CD14-positive monocyte (primary cell): ENCODE results near the gene ARHGEF11. TPM values are rescaled to one million over a fixed set of nuclear protein-coding genes. Genes with fewer than 3 reads are reported as not detected.

Source experiments
- DNase-seq, 3 donors: peaks; one replicate each; pipeline ENCODE4 v3.0.0-alpha.2; 2011 to 2022
- H2AFZ ChIP-seq: 2 replicates; pipeline ENCODE4 v1.6.0; 2012; ENCODE audit warnings: mild to moderate bottlenecking, low read depth, low read length, inconsistent platforms; ENCODE audit not compliant: insufficient read depth, poor library complexity, severe bottlenecking
- H3K27ac ChIP-seq, 2 donors: 1 replicate in 1 of 2; 2 replicates in 1 of 2; pipeline ENCODE4 v1.5.1; 2012 to 2013; ENCODE audit warnings: low read length in 2 of 2, control low read depth in 1 of 2, inconsistent platforms in 1 of 2, low read depth in 1 of 2, mild to moderate bottlenecking in 1 of 2
- H3K27me3 ChIP-seq, 2 donors: one replicate each; pipeline versions ENCODE4 v1.6.0 to v1.6.1; 2011 to 2013; ENCODE audit warnings: low read length in 2 of 2; ENCODE audit not compliant: control insufficient read depth in 2 of 2, insufficient read depth in 2 of 2
- H3K36me3 ChIP-seq, 2 donors: replicated peaks in 1 of 2; 1 replicate in 1 of 2; 2 replicates in 1 of 2; pipeline versions ENCODE4 v1.5.1 to v1.6.1; 2012 to 2013; ENCODE audit warnings: low read length in 2 of 2, control low read depth in 1 of 2, inconsistent platforms in 1 of 2, mild to moderate bottlenecking in 1 of 2; ENCODE audit not compliant: insufficient read depth in 2 of 2, control insufficient read depth in 1 of 2
- H3K4me1 ChIP-seq, 2 donors: 1 replicate in 1 of 2; 2 replicates in 1 of 2; pipeline versions ENCODE4 v1.5.1 to v1.6.1; 2012 to 2013; ENCODE audit warnings: low read length in 2 of 2, control low read depth in 1 of 2, inconsistent platforms in 1 of 2, mild to moderate bottlenecking in 1 of 2, moderate library complexity in 1 of 2; ENCODE audit not compliant: insufficient read depth in 2 of 2, control insufficient read depth in 1 of 2
- H3K4me2 ChIP-seq: replicated peaks from 2 replicates; pipeline ENCODE3; 2012; ENCODE audit warnings: low read length, moderate library complexity, mild to moderate bottlenecking; ENCODE audit not compliant: poor library complexity, severe bottlenecking; ENCODE audit errors: extremely low read depth
- H3K4me3 ChIP-seq, 3 experiments: fragments of 200-600 bp in 1 of 3; sonication (generic) in 1 of 3; replicated peaks in 1 of 3; 1 replicate in 2 of 3; 2 replicates in 1 of 3; pipeline ENCODE4 v1.5.1; 2011 to 2013; ENCODE audit warnings: low read length in 3 of 3, mild to moderate bottlenecking in 3 of 3, control low read depth in 2 of 3, low read depth in 2 of 3, inconsistent platforms in 1 of 3, moderate library complexity in 1 of 3
- H3K79me2 ChIP-seq: 2 replicates; pipeline ENCODE4 v1.6.0; 2012; ENCODE audit warnings: mild to moderate bottlenecking, control low read depth, inconsistent platforms, low read length, moderate library complexity; ENCODE audit not compliant: insufficient read depth
- H3K9ac ChIP-seq: 2 replicates; pipeline ENCODE4 v1.6.0; 2017; ENCODE audit warnings: low read length, mild to moderate bottlenecking; ENCODE audit not compliant: insufficient read depth, poor library complexity, severe bottlenecking
- H3K9me3 ChIP-seq, 2 donors: replicated peaks in 1 of 2; 1 replicate in 1 of 2; 2 replicates in 1 of 2; pipeline versions ENCODE4 v1.5.1 to v1.6.1; 2012 to 2013; ENCODE audit warnings: low read length in 2 of 2, control low read depth in 1 of 2; ENCODE audit not compliant: control insufficient read depth in 1 of 2, insufficient read depth in 1 of 2
- H4K20me1 ChIP-seq: 2 replicates; pipeline ENCODE4 v1.6.0; 2012; ENCODE audit warnings: mild to moderate bottlenecking, low read length, control low read depth, moderate library complexity; ENCODE audit not compliant: insufficient read depth
- H3K27ac Mint-ChIP-seq, 7 donors: one replicate each; pipeline ENCODE4 v1.8.0; 2020; ENCODE audit warnings: mild to moderate bottlenecking in 7 of 7, mixed read lengths in 7 of 7, moderate library complexity in 6 of 7, inconsistent platforms in 2 of 7
- H3K27me3 Mint-ChIP-seq, 3 donors: one replicate each; pipeline ENCODE4 v1.8.0; 2021 to 2022; ENCODE audit warnings: low read depth in 3 of 3, mild to moderate bottlenecking in 3 of 3, mixed read lengths in 3 of 3, moderate library complexity in 3 of 3, inconsistent platforms in 1 of 3
- H3K36me3 Mint-ChIP-seq, 2 donors: one replicate each; pipeline ENCODE4 v1.8.0; 2020; ENCODE audit warnings: mixed read lengths in 2 of 2, inconsistent platforms in 1 of 2, mild to moderate bottlenecking in 1 of 2
- H3K4me1 Mint-ChIP-seq: one replicate; pipeline ENCODE4 v1.8.0; 2020; ENCODE audit warnings: mild to moderate bottlenecking, mixed read lengths
- H3K4me3 Mint-ChIP-seq, 2 donors: one replicate each; pipeline ENCODE4 v1.8.0; 2020; ENCODE audit warnings: mild to moderate bottlenecking in 2 of 2, mixed read lengths in 2 of 2, moderate library complexity in 1 of 2
- H3K9me3 Mint-ChIP-seq, 7 donors: one replicate each; pipeline ENCODE4 v1.8.0; 2020 to 2022; ENCODE audit warnings: mixed read lengths in 7 of 7, mild to moderate bottlenecking in 6 of 7, moderate library complexity in 6 of 7, inconsistent platforms in 2 of 7
- CTCF ChIP-seq: fragments of 200-600 bp; IDR thresholded peaks from one replicate; pipeline ENCODE4 v1.8.0; 2022; ENCODE audit warnings: antibody characterized with exemption, mild to moderate bottlenecking
- WGBS: methylation state at CpG from one replicate; pipeline ENCODE4 v1.1.5; 2013; ENCODE audit warnings: missing lambda C conversion rate; ENCODE audit not compliant: insufficient coverage; 5-methylcytosine and 5-hydroxymethylcytosine counted together
- intact Hi-C, 2 donors: fragments of 100-400 bp; cut with micrococcal nuclease; formaldehyde crosslinking; loops; one replicate each; pipeline versions ENCODE4 v1.15.0 to v1.15.1; 2023
- polyA plus RNA-seq, 3 donors: library from polyadenylated mRNA; depleted of rRNA in 1 of 3; unstranded in 2 of 3; stranded (reverse) in 1 of 3; fragments of 300-500 nt in 2 of 3; fragments of >200 nt in 1 of 3; fragmentation: Illumina TruSeq in 2 of 3; gene quantifications; 1 replicate in 2 of 3; 2 replicates in 1 of 3; pipeline ENCODE4 v1.2.3, GENCODE V29; 2012 to 2021

The ARHGEF11 gene
- polyA plus RNA-seq, 3 donors: 17.0 to 78.5 (median 17.7) TPM

DNA sequence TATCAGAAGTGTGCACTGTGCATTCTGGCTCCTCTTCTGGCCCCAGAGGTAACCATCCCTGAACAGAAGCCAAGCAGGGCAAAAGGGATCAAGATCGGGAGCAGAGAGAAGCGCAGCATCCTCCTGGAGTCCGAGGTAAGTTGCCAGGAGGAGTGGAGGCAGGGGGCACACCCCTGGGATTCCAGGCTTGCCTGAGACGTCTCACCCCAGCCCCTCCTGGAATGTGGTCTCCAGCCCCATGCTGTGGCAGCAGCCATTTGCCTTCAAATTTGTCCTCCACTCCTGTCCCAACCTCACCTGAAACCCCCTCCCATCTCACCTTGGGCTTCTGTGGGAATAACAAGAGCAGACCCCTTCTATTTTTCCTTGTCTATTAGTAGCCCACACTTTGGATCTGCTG, 115.1 kb downstream of the ARHGEF11 start:
- Histone ChIP-seq H3K27ac (no peak overlapping the region), H3K4me3 (no peak overlapping the region), H3K4me2 (no peak overlapping the region), H3K9me3 (peaks cover 6 to 18% of the 10 kb centered on the region in 2 donors), H4K20me1 (no peaks in the 10 kb centered on the region), H2AFZ (no peak overlapping the region), H3K27me3 (peaks cover 17 to 36% of the 10 kb centered on the region in 2 donors), H3K4me1 (peaks cover 22 to 29% of the 10 kb centered on the region in 2 donors), H3K79me2 (no peaks in the 10 kb centered on the region), H3K36me3 (peaks cover 11 to 15% of the 10 kb centered on the region in 2 donors), H3K9ac (no peak overlapping the region)
- peaks cover 45 to 50% (median 48%) of the 10 kb centered on the region in 3 donors for H3K27me3 Mint-ChIP-seq
- peaks cover 16 to 17% of the 10 kb centered on the region in 2 donors for H3K36me3 Mint-ChIP-seq
- TF ChIP-seq CTCF: no peak
- WGBS: 82% methylated on average over 4 of the region's 4 CpGs
- peaks cover 36% of the 10 kb centered on the region for H3K4me1 Mint-ChIP-seq
- DNase-seq: no peak
- H3K9me3 Mint-ChIP-seq: peaks cover 6 to 24% (median 15%) of the 10 kb centered on the region in 7 donors
- peak overlapping the region in 2 of 7 donors; percentile 68 to 79 for H3K27ac Mint-ChIP-seq
- intact Hi-C loops: loop anchor here in 1 of 2 donors (10.0 kb wide), 1 partner anchor 144 kb away; no protein-coding TSS in a partner anchor
- peak overlapping the region in 1 of 2 donors; percentile 94 for H3K4me3 Mint-ChIP-seq

- Mint-ChIP-seq H3K9me3 (peaks cover 6 to 26% (median 16%) of the 10 kb centered on the region in 7 donors), H3K27ac (no peak overlapping the region), H3K4me1 (peaks cover 36% of the 10 kb centered on the region), H3K27me3 (peaks cover 53 to 57% (median 55%) of the 10 kb centered on the region in 3 donors), H3K36me3 (peaks cover 8 to 14% of the 10 kb centered on the region in 2 donors), H3K4me3 (peak overlapping the region in 1 of 2 donors; percentile 48)
- Histone ChIP-seq H3K9ac (no peak overlapping the region), H2AFZ (no peak overlapping the region), H3K4me1 (peaks cover 22 to 29% of the 10 kb centered on the region in 2 donors), H3K27ac (no peak overlapping the region), H3K9me3 (peaks cover 6 to 18% of the 10 kb centered on the region in 2 donors), H3K36me3 (peaks cover 5 to 9% of the 10 kb centered on the region in 2 donors), H3K4me2 (no peak overlapping the region), H3K27me3 (peaks cover 24 to 44% of the 10 kb centered on the region in 2 donors), H4K20me1 (no peaks in the 10 kb centered on the region), H3K79me2 (no peaks in the 10 kb centered on the region), H3K4me3 (no peak overlapping the region)
- 42% methylated on average over 3 of the region's 6 CpGs for WGBS
- no peak for DNase-seq
- intact Hi-C loops: loop anchor here (5.0 to 10.0 kb wide), 2 partner anchors 37 to 145 kb away; partner anchors contain the start of gene PEAR1 (in 2 of the 2)
- TF ChIP-seq CTCF: no peak
Observed at GRCh38 chr1:156929596-156930238, 115.8 kb downstream of the ARHGEF11 start.
